Measurements from ENCODE around the gene PTDSS2. TPM values are rescaled to one million over a fixed set of nuclear protein-coding genes. Genes with fewer than 3 reads are reported as not detected.

The PTDSS2 gene
- total and polyA plus RNA-seq, 2 of the 13 experiments (the other 11 are each of a cell fraction or from before 2014, with no cell fraction given), result 21.7 to 26.4 TPM

DNA sequence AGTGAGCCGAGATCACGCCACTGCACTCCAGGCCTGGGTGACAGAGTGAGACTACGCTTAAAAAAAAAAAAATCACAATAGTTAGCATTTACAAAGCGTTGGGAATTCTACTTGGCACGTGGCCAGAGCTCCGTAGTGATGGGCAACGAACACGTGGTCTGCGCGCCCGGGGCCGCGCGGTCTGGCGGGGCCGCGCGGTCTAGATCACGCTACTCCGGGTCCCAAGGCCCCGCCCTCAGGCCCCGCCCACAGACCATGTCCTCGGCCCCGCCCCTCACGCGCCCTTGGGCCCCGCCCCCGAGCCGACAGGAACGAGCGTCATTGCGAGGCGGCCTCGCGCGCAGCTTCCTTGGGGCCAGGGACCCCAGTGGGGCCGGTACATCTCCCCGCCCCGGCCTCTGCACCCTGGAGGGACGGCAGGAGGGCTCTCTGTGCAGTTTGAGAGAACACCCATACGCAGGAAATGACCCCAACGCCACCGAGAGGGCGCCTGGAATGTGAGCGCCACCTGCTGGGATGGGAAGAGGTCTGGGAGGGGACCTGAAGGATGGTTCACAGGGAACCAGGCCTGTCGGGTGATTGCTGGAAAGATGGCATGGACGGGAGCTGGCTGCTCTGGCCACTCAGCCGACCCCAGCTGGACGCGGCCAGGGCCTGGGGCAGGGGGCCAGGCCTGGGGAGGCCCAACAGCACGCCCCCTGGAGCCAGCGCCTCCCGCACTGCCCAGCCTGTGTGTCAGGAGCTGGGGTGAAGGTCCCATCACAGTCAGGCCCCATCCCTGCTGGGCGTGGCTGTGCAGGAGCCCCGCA is 2.0 kb upstream of the PTDSS2 start (continued):
- TF ChIP-seq SP2 (CRISPR knock-in tag; IDR thresholded peaks at IDR 0.05) (no peak), ISL2 (CRISPR knock-in tag; IDR thresholded peaks at IDR 0.05) (0 out of 2 replicates have a peak, but pooled peaks have one; percentile 25), ZNF20 (CRISPR knock-in tag; IDR thresholded peaks at IDR 0.05) (no peak), ZNF549 (CRISPR knock-in tag; IDR thresholded peaks at IDR 0.05) (no peak), ZNF563 (CRISPR knock-in tag; IDR thresholded peaks at IDR 0.05) (peak; percentile 86; the same call in 1 of the 2 replicates), KDM5B (CRISPR knock-in tag; IDR thresholded peaks at IDR 0.05; ENCODE audit: borderline replicate concordance) (no peak; the same call in 1 of the 2 replicates), ZNF782 (CRISPR knock-in tag; IDR thresholded peaks at IDR 0.05; ENCODE audit: borderline replicate concordance) (0 out of 2 replicates have a peak, but pooled peaks have one; percentile 27), HIVEP1 (CRISPR knock-in tag; IDR thresholded peaks at IDR 0.05) (peak; percentile 48; the same call in 1 of the 2 replicates), ZNF326 (CRISPR knock-in tag; IDR thresholded peaks at IDR 0.05; ENCODE audit: borderline replicate concordance) (no peak), SKI (IDR thresholded peaks at IDR 0.05; ENCODE audit: partially characterized antibody) (peak; percentile 65), ZNF264 (CRISPR knock-in tag; IDR thresholded peaks at IDR 0.05) (peak; percentile 33; the same call in 1 of the 2 replicates), ZNF652 (CRISPR knock-in tag; IDR thresholded peaks at IDR 0.05; ENCODE audit: borderline replicate concordance, low read depth) (0 out of 2 replicates have a peak, but pooled peaks have one; percentile 29), ZNF773 (CRISPR knock-in tag; IDR thresholded peaks at IDR 0.05; ENCODE audit: borderline replicate concordance) (0 out of 2 replicates have a peak, but pooled peaks have one; percentile 65), MED13 (CRISPR knock-in tag; IDR thresholded peaks at IDR 0.05) (0 out of 2 replicates have a peak, but pooled peaks have one; percentile 16), ATF5 (CRISPR knock-in tag; IDR thresholded peaks at IDR 0.05; ENCODE audit: low read depth) (no peak), SMAD9 (CRISPR knock-in tag; IDR thresholded peaks at IDR 0.05) (no peak; the same call in 1 of the 2 replicates), ZNF44 (CRISPR knock-in tag; IDR thresholded peaks at IDR 0.05) (peak; percentile 47; the same call in 1 of the 2 replicates), CBX5 (CRISPR knock-in tag; IDR thresholded peaks at IDR 0.05; ENCODE audit: borderline replicate concordance) (no peak; the same call in 1 of the 2 replicates), KLF11 (CRISPR knock-in tag; IDR thresholded peaks at IDR 0.05) (no peak), ARNTL (CRISPR knock-in tag; IDR thresholded peaks at IDR 0.05) (peak; percentile 75; the same call in 1 of the 2 replicates), ESRRA (CRISPR knock-in tag; IDR thresholded peaks at IDR 0.05; ENCODE audit: low read depth) (peak; percentile 54; the same call in 1 of the 2 replicates), GABPA (IDR thresholded peaks at IDR 0.05; ENCODE audit: low read depth, low read length) (no peak), GABPA (CRISPR knock-in tag; IDR thresholded peaks at IDR 0.05; ENCODE audit: low read depth) (peak; percentile 73), RFX3 (CRISPR knock-in tag; IDR thresholded peaks at IDR 0.05) (no peak), SIN3B (IDR thresholded peaks at IDR 0.05; ENCODE audit: low read length) (no peak)
- TF ChIP-seq, protein P1, sequence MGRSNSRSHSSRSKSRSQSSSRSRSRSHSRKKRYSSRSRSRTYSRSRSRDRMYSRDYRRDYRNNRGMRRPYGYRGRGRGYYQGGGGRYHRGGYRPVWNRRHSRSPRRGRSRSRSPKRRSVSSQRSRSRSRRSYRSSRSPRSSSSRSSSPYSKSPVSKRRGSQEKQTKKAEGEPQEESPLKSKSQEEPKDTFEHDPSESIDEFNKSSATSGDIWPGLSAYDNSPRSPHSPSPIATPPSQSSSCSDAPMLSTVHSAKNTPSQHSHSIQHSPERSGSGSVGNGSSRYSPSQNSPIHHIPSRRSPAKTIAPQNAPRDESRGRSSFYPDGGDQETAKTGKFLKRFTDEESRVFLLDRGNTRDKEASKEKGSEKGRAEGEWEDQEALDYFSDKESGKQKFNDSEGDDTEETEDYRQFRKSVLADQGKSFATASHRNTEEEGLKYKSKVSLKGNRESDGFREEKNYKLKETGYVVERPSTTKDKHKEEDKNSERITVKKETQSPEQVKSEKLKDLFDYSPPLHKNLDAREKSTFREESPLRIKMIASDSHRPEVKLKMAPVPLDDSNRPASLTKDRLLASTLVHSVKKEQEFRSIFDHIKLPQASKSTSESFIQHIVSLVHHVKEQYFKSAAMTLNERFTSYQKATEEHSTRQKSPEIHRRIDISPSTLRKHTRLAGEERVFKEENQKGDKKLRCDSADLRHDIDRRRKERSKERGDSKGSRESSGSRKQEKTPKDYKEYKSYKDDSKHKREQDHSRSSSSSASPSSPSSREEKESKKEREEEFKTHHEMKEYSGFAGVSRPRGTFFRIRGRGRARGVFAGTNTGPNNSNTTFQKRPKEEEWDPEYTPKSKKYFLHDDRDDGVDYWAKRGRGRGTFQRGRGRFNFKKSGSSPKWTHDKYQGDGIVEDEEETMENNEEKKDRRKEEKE (IDR thresholded peaks at IDR 0.05), result no peak
- TF ChIP-seq, protein P2, sequence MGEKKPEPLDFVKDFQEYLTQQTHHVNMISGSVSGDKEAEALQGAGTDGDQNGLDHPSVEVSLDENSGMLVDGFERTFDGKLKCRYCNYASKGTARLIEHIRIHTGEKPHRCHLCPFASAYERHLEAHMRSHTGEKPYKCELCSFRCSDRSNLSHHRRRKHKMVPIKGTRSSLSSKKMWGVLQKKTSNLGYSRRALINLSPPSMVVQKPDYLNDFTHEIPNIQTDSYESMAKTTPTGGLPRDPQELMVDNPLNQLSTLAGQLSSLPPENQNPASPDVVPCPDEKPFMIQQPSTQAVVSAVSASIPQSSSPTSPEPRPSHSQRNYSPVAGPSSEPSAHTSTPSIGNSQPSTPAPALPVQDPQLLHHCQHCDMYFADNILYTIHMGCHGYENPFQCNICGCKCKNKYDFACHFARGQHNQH (CRISPR knock-in tag; IDR thresholded peaks at IDR 0.05), result peak; percentile 91
